Heart left ventricle (tissue), 13 donors: ENCODE results near the gene COBL.

Experiments
- POLR2A ChIP-seq, 2 donors: fragments of 450-650 bp; IDR thresholded peaks; one replicate each; pipeline ENCODE4 v1.6.1; 2017; ENCODE audit warnings: antibody characterized with exemption in 2 of 2, mild to moderate bottlenecking in 2 of 2, moderate library complexity in 2 of 2
- TF ChIP-seq, protein P1 (sequence below), 12 donors: fragments of 200-600 bp; sonication (generic) in 4 of 12; IDR thresholded peaks; one replicate each; pipeline versions ENCODE4 v1.5.0 to v1.8.0; 2018 to 2022; ENCODE audit warnings: antibody characterized with exemption in 12 of 12, mild to moderate bottlenecking in 5 of 12
- donor health status: ischemic (EF 13 %, LVEDD 7.1; RV severe dilation, severe dysfunction).
- donor health status: DM: no; HTN: yes; CAD: no.
- donor health status: DM: no; HTN: no; CAD: no.
- donor health status: ischemic (EF 25% LVEDD 6.9; RV normal size, moderate dysfunction).
- donor health status: ischemic (EF 25% LVEDD 5.7; RV mildly dilated, moderate dysfunction).
- donor health status: ischemic (EF 35%, LVEDD 5.7; RV mildly dilated, moderate dysfunction).
- donor health status: nonischemic (EF 11% LVEDD 7.7; RV severe dilation, severe dysfunction).
- donor health status: DM: yes; HTN: yes; CAD: no.
- donor health status: PGD.
- donor health status: ischemic (EF 29% LVEDD 5.4; RV normal size, mild dysfunction).
- donor health status: nonischemic (EF 23%, LVEDD 6.1; RV moderate dilation, normal function).

DNA sequence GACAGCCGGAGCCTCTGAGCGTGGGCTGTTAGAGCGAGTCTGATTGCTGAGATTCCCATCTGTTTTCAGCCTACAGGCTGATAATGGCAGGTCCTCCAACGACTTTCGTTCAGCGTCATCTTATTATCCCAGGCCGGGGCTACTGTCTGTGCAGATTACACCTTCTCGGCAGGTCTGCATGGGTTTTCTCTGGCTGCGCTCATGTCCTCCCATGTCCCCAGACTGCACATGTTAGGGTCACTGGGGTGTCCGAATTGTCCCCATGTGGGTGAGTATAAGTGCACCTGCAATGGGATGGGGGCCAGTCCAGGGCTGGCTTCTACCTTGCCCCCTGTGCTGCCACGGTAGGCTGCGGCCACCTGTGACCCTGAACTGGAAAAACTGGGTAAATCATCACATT, 257.8 kb downstream of the COBL start:
- TF ChIP-seq, protein P1, sequence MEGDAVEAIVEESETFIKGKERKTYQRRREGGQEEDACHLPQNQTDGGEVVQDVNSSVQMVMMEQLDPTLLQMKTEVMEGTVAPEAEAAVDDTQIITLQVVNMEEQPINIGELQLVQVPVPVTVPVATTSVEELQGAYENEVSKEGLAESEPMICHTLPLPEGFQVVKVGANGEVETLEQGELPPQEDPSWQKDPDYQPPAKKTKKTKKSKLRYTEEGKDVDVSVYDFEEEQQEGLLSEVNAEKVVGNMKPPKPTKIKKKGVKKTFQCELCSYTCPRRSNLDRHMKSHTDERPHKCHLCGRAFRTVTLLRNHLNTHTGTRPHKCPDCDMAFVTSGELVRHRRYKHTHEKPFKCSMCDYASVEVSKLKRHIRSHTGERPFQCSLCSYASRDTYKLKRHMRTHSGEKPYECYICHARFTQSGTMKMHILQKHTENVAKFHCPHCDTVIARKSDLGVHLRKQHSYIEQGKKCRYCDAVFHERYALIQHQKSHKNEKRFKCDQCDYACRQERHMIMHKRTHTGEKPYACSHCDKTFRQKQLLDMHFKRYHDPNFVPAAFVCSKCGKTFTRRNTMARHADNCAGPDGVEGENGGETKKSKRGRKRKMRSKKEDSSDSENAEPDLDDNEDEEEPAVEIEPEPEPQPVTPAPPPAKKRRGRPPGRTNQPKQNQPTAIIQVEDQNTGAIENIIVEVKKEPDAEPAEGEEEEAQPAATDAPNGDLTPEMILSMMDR (IDR thresholded peaks at IDR 0.05): no peak
- TF ChIP-seq POLR2A (IDR thresholded peaks at IDR 0.05): no peak
